Hematopoietic multipotent progenitor cell treated with erythropoietin and hydrocortisone succinate and interleukin-3 and kit ligand, for 15 days (in vitro differentiated cells): ENCODE data around the gene TCTN2.
A peak's percentile ranks its signal among the peaks of the same experiment; 100 is the strongest.

Source experiments
- DNase-seq: peaks from one replicate; pipeline ENCODE4 v3.0.0-alpha.2; 2015; ENCODE audit warnings: low spot score

TCTN2 gene

GRCh38 chr12:123686636-123687190 lies 15.8 kb downstream of the TCTN2 start:
- DNase-seq: no peak

DNA sequence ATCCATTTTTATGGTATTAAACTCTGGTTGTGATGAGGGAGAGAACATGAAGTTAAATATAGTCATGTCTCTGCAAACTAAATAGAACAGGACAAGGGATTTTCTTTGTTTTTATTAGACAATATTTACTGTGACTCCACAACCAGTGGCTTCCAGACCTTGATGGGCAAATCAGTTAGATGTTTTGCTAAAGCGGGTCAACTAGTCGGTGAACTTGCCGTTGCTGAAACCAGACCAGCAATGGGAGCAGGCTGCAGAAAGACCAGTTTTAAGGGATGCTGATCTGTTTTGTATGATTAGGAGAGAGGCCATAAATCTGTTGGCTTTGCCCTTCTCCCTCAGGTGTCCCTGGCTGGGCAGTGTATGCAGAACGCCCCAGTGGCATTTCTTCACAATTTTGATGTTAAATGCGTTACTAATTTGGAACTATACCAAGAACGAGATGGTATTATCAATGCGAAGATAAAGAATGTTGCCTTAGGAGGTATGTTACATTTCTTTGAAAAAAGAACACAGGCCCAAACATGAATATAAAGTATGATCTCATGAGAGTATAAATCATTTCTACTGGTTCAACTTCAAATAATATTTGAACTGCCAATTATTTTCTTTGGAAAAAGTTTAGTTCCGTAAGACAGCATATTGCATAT lies 19.4 kb downstream of the TCTN2 start:
- no peak for DNase-seq

DNA sequence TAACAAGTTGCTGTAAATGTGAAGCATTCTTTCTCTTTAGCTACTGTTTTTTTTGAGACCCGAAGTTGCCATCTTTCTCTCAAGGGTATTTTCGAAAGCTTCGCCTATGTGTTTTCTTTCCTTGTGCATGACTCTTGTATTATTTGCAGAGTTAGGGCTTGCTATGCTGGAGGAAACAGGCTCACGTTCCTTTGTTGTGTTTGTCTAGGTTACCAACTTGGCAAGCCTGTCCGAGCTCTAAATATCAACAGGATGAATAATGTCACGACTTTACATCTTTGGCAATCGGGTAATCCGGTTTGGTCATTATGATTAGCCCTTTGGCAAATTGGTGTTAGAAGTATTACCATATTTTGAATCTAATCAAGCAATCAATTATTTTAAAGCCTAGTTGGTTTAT lies 25.3 kb downstream of the TCTN2 start:
- DNase-seq: no peak

- no peak for DNase-seq
These were observed 25.7 kb downstream of the TCTN2 start for GRCh38 chr12:123696646-123697045.

- no peak for DNase-seq
These were observed 35.0 kb downstream of the TCTN2 start for GRCh38 chr12:123705935-123706334.

DNA sequence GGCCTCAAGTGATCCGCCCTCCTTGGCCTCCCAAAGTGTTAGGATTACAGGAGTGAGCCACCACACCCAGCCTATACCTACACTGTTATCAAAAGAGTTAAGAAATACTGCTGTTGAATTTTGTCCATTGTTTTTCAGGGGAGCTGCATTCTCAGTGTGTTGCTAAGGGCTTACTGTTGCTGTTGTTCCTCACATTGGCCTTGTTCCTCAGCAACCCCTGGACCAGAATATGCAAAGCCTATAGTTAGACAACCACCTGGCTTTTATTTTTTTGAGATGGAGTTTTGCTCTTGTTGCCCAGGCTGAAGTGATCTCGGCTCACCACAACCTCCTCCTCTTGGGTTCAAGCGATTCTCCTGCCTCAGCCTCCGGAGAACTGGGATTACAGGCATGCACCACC lies 36.6 kb downstream of the TCTN2 start:
- no peak for DNase-seq

DNA sequence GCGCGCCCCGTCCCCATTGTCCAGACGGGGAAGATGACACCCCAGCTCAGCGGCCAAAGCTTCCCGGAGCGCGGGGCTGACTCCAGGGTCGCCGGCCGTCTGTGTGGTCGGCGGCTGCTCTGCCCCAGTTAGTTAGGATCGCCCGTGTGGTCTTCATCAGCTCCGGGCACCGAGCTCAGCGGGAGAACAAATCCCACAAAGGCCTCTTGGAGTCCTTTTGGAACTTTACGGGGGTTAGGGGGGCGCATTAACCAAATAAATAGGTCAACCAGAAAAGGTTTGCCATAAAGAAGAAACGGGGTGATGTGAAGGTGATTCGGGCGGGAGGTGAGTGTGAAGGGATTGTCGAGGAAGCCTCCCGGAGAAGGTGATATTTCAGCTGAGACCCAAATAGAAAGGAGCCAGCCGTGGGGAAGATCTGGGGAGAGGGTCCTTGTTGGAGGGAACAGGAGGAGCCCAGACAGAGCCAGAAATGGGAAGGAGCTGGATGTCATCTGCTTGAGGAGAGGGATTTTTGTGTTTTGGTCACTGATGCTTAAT lies 41.9 kb downstream of the TCTN2 start:
- DNase-seq: peak; percentile 14

DNA sequence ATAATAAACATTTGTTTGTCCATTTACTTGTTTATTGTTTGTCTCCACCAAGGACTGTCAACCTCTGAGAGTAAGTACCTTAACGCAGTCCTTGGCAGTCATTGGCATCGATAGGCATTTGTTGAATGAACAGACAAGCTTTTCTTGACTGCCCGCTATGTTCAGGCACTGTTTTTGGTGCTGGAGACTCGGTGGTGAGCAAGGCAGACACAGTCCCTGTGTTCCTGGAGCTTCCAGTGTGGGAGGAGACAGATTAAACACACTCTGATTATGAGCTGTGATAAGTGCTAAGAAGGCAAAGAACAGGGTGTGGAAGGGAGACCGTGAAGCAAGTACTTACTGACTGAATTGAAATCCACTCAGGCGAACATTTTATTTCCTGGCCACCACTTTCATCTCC lies 42.5 kb downstream of the TCTN2 start:
- peak; percentile 48 for DNase-seq

GRCh38 chr12:123713823-123714585 lies 43.1 kb downstream of the TCTN2 start:
- peak; percentile 14 for DNase-seq

- DNase-seq: no peak
These were observed 44.3 kb downstream of the TCTN2 start for GRCh38 chr12:123715195-123715594.

- DNase-seq: no peak
These were observed 46.4 kb downstream of the TCTN2 start for GRCh38 chr12:123717350-123717749.

- no peak for DNase-seq
These were observed 49.4 kb downstream of the TCTN2 start for GRCh38 chr12:123720141-123720814.

- no peak for DNase-seq
These were observed 50.3 kb downstream of the TCTN2 start for GRCh38 chr12:123721245-123721644.

DNA sequence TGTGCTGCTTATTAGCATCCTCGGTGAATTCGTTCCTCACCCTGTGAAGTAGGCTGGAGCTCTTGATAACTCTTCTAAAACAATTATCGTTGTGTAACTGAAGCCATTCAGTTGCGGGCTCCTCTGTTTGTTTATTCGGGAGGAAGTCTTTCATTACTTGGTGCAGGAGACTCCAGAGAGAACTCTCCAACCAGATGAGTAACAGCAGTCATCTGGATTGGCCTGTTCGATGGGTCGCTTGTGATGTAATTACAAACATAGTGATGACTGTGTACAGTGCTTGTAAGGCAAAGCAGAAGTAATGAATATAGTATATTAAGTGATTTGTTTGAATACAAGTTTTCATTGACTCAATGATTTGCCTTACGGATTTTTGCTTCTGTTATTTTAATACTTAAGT lies 52.1 kb downstream of the TCTN2 start:
- no peak for DNase-seq

DNA sequence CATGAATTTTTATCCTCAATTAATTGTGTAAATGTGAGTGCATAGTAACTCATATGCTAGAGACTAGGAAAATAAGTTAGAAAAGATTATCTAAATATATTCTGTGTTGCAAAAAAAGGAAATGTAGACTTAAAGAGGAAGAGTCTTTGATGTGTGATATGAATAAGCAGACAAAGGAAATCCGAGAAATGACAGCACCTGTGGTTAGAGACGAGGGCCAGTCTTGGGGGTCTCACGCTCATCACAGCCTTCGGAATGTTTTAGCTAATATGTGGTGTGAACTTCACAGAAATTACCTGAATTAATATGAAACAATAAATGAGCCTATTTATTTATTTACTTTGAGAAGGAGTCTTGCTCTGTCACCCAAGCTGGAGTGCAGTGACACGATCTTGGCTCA lies 52.9 kb downstream of the TCTN2 start:
- DNase-seq: no peak

DNA sequence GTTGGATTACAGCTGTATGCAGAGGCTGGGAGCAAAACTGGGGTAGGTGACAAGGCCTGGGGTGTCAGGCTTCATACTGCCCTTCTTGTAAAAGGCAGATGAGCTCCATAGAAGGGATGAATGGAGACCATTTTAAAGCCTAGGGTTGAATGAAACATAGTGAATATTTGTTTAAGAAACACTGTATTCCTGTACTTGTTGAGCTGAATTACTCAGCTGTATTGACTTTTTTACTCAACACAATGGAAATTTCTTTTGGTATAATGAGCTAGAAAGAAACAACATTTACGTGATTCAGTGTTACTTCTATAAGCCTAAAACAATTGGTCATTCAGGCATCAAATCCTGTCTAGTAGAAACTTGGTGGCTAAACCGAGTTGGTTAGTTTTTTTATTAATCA lies 55.3 kb downstream of the TCTN2 start:
- DNase-seq: no peak

DNA sequence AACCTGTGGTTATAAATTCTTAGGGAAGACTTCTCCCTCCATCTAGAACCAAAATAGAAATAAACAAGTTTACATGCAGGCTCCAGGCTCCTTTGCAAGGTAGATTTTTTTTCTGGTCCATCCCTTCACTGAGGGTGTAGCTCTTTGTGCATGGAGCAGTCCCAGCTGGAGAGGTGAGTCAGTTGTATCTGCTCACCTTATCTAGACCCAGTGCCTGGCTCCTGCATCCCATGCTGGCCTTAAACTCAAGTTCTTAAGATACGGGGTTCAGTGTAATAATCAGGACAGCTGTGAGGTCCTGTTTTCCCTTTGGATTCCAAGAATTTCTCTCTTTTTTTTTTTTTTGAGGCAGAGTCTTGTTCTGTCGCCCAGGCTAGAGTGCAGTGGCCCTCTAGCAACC lies 56.0 kb downstream of the TCTN2 start:
- no peak for DNase-seq

- DNase-seq: no peak
These were observed 57.0 kb downstream of the TCTN2 start for GRCh38 chr12:123727878-123728277.

DNA sequence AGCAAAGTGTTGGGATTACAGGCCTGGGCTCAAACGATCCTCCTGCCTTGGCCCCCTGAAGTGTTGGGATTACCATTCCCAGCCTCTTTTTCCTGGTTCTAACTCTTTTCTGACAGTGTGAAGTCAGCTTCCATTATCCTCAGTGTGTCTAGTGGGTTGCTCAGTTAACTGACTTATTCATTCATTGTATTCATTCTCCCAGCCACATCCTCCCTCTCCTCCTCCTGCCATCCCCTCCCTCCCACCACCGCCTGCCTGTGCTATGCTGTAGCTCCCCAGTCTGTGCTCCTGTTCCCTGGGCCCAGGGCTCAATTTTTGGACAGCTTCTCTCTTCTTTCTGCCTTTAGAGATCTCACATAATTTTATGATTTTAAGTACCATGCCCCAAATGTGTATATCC lies 60.7 kb downstream of the TCTN2 start:
- no peak for DNase-seq

DNA sequence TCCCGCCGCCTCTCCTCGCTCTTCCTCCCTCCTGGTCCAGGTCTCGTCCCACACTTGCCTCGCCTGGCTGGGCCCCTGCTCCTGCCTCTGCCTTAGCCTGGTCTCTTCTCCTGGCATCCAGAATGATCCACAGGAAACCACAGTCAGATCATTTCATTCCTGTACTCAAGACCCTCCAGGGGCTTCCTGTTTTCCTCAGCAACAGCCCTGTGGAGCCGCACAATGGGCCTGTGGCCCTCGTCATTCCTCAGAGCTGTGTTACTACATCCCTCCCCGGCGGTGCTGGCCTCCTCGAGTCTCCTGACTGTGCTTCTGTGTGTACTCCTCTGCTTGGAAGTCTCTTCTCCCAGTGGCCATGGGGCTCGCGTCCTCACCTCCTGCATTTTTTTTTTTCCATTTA lies 61.3 kb downstream of the TCTN2 start:
- no peak for DNase-seq

DNA sequence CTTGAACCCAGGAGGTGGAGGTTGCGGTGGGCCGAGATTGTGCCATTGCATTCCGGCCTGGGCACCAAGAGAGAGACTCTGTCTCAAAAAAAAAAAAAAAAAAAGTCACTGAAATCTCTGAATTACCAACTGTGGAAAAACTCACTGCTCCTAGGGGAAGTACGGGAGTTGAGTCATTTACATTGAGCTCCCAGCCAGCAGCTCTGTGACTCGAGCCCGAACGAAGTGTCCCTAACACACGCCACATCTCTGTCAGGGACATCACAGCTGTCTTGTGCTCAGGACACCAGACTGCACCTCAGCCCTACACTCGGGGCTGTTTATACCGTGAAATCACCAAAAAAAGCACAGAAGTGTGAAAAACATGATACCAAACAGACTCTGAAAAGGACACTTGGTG lies 62.3 kb downstream of the TCTN2 start:
- DNase-seq: no peak

GRCh38 chr12:123734268-123734667 lies 63.4 kb downstream of the TCTN2 start:
- no peak for DNase-seq
